ENCODE measurements around the gene NUP62.

NUP62 gene

DNA sequence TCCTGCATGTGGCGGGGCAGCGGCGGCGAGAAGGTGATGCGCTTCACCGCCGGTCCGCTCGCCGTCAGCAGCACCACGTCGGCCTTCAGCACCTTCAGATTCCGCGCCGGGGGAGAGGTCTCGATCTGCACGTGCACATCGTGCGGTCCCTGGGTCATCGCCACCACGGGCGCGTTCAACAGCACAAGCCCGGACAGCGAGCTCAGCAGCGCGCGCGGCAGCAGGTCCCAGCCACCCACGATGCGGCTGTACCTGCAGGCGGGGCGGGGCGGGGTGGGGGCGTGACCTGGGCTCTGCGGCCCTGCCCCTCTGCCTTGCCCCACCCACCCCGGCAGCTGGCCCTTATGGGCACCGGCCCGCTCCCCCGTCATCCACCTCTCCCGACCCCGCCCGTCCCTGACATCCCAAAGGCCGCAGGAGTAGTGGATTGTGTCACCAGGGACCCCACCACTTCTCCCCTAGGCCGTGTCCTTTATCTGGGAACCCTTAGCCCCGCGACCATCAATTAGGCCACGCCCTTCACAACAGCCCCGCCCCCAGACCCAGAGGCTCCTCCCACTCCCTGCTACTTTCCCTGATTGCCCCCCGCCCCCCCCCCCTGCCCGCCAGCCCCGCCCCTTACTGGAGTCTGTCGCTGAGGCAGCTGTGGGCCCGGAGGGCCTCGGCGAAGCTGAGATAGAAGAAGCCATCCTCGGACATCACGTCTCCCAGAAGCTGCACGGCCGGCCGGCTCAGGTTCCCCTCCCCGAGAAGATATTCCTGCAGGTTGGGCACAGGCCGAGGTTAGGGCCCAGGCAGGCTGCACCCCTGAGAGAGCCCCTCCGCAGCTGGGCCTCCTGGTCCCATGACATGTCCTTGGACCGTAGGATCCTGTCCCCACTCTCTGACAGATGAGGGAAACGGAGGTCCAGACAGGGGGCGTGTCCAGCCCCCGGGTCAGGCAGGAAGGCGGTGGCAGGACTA is 38.7 kb downstream of the NUP62 start:
- no peak for TF ChIP-seq POLR2A (IDR thresholded peaks at IDR 0.05; ENCODE audit: low read length)
- TF ChIP-seq GATA1 (IDR thresholded peaks at IDR 0.05; ENCODE audit: low read depth, low read length), result no peak
- DNase-seq, result peak in 1 of 2 experiments; percentile 72

DNA sequence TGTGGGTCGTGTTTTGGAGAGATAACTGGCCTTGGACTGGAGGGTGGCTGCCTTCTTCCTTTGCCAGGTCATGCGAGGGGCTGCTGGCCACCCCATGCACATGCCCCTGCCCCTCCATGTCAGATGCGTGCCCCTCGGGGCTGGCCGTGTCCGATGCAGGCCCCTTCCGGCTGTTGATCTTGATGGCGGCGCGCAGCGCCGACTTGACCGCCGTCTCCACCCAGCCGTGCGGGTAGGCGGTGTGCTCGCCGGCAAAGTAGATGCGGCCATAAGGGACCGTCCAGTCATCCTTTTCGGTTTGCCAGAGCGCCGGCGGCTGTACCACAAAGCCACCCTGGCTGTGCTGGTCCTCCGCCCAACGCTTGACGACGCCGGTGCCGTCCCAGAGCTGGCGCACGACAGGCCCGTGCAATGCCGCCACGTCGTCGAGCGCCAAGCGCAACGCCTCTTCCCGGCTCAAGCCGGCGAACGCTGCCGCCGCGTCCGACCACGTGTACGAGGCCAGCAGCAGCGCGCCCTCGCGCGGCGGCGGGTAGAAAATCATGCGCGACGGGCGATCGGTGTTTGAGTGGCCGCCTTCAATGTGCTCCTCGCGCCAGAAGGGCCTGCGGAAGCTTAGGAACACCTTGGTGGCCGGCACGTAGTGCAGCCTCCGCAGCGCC is 39.5 kb downstream of the NUP62 start:
- DNase-seq, result peak; percentile 91 to 92
- TF ChIP-seq POLR2A (IDR thresholded peaks at IDR 0.05; ENCODE audit: low read length) (no peak), GATA1 (IDR thresholded peaks at IDR 0.05; ENCODE audit: low read depth, low read length) (no peak)

DNA sequence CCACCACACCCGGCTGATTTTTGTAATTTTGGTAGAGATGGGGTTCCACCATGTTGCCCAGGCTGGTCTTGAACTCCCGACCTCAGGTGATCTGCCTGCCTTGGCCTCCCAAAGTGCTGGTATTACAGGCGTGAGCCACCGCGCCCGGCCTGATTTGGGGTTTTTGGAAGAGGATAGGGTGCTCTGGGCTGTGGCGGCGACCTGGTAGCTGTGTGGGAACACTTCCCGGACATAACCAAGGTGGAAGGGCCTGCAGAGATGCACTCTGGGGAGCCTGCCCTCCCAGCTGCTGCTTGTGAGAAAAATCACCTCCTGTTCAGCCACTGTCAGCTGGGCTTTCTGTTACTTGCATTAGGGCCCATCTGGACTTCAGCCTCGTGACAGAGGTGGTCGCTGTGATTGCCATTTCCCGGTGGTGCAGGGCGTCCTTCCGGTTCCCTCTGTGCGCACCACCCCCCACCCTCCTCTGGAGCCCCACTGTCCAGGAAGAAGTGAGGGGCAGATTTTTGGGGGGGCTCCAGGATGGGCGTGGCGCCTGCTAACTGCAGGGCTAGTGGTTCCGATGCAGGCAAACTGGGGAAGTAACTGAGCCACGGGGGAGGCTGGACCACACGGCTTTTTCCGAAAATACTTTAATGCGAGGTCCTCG is 40.1 kb downstream of the NUP62 start:
- DNase-seq, result no peak
- TF ChIP-seq GATA1 (IDR thresholded peaks at IDR 0.05; ENCODE audit: low read depth, low read length), result no peak
- TF ChIP-seq POLR2A (IDR thresholded peaks at IDR 0.05; ENCODE audit: low read length), result no peak

DNA sequence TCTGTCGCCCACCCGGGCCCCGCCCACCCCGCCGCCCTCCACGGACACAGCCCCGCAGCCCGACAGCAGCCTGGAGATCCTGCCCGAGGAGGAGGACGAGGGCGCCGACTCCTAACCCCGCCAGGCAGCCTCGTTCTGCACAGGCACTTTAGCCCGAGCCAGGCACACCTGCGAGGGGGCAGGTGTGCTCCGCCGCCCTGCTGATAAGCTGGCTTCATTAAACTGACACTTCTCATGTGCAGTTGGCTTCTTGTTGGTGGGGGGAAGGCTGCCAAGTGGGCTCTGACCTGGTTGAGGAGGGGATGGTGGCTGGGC is 40.8 kb downstream of the NUP62 start:
- no peak for TF ChIP-seq POLR2A (IDR thresholded peaks at IDR 0.05; ENCODE audit: low read length)
- no peak for TF ChIP-seq GATA1 (IDR thresholded peaks at IDR 0.05; ENCODE audit: low read depth, low read length)
- DNase-seq, result no peak

DNA sequence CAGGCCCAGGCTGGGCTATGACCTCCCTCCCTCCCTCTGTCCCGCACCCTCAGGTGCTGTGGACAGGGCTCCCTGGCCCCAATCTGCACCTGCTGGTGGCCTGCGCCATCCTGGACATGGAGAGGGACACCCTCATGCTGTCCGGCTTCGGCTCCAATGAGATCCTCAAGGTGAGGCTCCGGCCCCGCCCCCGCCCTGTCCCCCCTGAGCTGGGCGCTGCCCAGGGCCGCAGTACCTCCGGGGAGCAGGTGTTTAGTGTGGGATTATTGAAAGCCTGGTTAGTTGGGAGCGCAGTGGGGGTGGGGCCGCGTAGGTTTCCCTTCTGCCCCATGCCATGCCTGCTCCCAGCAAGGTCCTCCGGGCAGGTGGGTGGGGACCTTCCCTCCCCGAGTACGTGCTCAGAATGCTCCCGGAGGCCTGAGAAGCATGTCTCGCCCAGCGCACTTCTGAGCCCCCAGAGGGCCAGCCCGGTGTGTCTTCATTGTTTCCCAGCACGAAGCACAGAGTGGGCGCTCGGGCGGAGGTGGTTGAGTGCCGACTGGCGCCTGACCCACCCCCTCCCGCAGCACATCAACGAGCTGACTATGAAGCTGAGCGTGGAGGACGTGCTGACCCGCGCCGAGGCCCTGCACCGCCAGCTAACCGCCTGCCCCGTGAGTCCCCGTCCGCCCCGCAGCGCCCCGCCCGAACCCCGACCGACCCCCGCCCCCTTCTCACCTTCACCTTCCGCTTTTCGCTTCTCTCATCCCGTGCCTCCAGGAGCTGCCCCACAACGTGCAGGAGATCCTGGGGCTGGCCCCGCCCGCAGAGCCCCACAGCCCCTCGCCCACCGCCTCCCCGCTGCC is 41.4 kb downstream of the NUP62 start:
- DNase-seq, result no peak
- TF ChIP-seq GATA1 (IDR thresholded peaks at IDR 0.05; ENCODE audit: low read depth, low read length) (no peak), POLR2A (IDR thresholded peaks at IDR 0.05; ENCODE audit: low read length) (no peak)

DNA sequence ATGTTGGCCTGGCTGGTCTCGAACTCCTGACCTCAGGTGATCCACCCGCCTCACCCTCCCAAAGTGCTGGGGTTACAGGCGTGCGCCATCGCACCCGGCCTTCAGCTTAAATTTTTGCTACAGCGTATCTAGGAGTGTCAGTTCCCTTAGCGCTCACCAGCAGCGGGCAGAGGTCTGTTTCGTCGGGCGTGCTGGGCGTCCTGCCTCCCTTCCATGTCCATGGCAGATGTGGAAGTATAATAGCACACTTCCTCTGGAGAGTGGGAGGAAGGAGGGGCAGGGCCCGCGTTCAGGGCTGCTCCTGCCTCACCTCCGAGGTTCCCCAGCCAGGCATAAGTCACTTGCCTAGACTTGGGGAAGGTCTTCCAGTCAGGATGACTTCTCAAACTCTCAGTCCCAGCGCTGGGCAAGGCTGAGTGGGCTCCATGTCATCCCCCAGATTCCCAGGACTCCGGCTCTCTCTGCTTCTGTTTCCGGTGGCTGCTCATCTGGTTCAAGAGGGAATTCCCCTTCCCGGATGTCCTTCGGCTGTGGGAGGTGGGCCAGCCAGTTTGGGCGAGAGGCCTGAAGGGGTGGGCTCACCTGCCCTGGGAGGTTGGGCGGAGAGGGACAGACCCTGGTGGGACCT is 42.2 kb downstream of the NUP62 start:
- no peak for DNase-seq
- no peak for TF ChIP-seq POLR2A (IDR thresholded peaks at IDR 0.05; ENCODE audit: low read length)
- no peak for TF ChIP-seq GATA1 (IDR thresholded peaks at IDR 0.05; ENCODE audit: low read depth, low read length)

DNA sequence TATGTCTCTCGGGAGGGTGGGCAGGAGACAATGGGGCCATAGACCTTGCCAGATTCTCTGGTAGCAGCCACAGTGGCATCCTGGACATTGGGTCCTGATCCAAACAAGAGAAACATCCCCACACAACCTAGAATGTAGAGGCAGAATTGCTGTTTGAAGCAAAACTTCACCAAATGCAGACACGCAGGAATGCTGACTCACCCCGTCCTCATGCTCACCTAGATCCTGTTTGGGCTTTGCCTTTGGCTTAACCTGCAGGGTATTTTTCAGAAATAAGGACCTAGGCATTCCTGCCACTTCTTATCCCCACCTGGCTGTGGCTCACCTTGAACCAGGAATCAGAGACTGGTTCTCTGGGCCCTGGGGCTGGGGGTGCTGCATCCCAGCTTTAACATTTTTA is 44.5 kb downstream of the NUP62 start:
- TF ChIP-seq POLR2A (IDR thresholded peaks at IDR 0.05; ENCODE audit: low read length), result no peak
- TF ChIP-seq GATA1 (IDR thresholded peaks at IDR 0.05; ENCODE audit: low read depth, low read length), result no peak
- no peak for DNase-seq

DNA sequence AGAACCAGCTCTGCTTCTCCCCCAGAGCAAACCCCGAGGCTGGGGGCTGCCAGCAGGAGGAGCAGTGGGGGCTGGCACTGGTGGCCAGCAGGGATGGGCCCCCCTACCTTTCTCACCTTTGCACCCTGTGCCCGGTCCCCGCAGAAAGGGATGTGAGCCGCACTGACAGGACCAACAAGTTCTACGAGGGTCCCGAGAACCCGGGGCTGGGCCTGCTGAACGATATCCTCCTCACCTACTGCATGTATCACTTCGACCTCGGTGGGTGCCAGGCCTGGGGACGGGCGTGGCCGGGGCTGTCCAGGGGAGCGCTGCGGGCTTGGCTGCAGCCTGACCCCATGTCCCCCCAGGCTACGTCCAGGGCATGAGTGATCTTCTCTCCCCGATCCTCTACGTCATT is 45.2 kb downstream of the NUP62 start:
- no peak for TF ChIP-seq GATA1 (IDR thresholded peaks at IDR 0.05; ENCODE audit: low read depth, low read length)
- no peak for TF ChIP-seq POLR2A (IDR thresholded peaks at IDR 0.05; ENCODE audit: low read length)
- DNase-seq, result no peak

DNA sequence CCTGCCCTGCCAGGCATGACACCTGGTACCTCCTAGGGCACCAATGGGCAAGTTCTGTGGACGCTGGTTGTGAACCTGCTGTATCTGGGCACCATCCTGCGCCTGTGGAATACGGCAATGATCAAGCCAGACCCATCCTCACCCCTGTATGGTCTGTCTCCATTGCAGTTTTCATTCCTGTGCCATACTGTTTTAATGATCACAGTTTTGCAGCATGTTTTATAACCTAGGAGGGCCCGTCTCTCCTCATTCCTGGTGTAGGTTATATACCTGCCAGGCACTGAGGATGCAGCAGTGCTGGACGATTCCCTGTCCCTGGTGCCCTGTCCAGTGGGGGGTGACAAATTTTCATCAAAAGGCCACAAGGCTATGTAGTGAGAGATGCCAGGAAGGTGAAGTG is 46.2 kb downstream of the NUP62 start:
- DNase-seq, result no peak
- TF ChIP-seq GATA1 (IDR thresholded peaks at IDR 0.05; ENCODE audit: low read depth, low read length), result no peak
- no peak for TF ChIP-seq POLR2A (IDR thresholded peaks at IDR 0.05; ENCODE audit: low read length)

DNA sequence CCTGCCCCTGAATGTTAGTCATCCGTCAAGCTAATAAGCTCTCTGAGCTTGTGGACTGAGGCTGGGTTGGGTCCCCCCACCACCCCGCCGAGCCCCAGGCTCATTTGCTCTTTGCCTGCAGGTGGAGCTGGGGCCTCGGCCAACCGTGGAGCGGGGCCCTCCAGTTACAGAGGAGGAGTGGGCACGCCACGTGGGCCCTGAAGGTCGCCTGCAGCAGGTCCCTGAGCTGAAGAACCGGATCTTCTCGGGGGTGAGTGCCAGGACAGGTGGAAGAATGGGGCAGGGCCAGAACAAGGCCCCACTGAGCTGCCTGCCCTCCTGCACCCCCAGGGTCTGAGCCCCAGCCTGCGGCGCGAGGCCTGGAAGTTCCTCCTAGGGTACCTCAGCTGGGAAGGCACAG is 46.7 kb downstream of the NUP62 start:
- no peak for DNase-seq
- TF ChIP-seq GATA1 (IDR thresholded peaks at IDR 0.05; ENCODE audit: low read depth, low read length) (no peak), POLR2A (IDR thresholded peaks at IDR 0.05; ENCODE audit: low read length) (no peak)

DNA sequence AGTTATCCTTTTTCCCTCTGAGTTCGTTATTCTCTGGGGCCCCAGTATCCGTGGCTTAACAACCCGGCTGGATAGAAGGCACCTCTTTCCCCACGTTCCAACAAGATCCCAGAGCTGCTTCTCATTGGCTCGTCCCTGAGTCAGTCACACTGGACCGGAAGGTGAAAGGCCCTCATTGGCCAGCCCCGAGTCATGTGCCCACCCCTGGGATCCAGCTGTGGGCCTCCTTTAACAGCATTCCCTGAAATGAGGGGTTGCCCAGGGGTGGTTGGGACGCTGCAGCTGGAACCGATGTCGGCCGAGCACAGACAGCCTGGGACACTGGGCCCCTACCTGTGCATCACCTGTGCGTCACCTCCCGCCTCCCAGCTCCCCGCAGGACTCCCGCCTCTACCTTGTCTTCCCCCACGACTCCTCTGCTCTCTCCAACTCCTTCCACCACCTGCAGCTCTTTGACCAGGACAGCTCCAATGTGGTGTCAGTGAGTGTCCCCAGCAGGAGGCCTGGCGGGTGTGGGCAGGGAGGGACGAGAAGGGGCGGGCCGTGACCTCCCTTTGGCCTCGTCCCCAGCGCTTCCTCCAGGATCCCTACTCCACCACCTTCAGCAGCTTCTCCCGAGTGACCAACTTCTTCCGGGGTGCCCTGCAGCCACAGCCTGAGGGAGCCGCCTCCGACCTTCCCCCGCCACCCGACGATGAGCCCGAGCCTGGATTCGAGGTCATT is 47.5 kb downstream of the NUP62 start:
- no peak for DNase-seq
- TF ChIP-seq POLR2A (IDR thresholded peaks at IDR 0.05; ENCODE audit: low read length), result no peak
- no peak for TF ChIP-seq GATA1 (IDR thresholded peaks at IDR 0.05; ENCODE audit: low read depth, low read length)

DNA sequence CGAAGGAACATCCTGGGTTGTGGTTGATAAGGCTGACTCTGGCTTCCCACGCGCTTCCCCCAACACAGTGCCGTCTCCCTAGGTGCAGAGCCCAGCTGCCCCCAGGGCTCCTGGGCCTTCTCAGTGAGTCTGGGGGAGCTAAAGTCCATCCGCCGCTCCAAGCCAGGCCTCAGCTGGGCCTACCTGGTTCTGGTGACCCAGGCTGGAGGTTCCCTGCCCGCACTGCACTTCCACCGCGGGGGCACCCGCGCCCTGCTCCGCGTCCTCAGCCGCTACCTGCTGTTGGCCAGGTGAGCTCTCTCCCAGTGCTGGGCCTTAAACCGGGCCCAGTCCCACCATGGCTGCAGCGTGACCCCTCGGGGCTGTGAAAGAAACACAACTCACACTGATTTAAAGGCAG is 48.1 kb downstream of the NUP62 start:
- TF ChIP-seq POLR2A (IDR thresholded peaks at IDR 0.05; ENCODE audit: low read length) (no peak), GATA1 (IDR thresholded peaks at IDR 0.05; ENCODE audit: low read depth, low read length) (no peak)
- DNase-seq, result no peak
